OCI-LY7 (cell line): ENCODE measurements around the gene AOX1. TPM values are rescaled to one million over a fixed set of nuclear protein-coding genes. Genes with fewer than 3 reads are reported as not detected.

Experiments used
- BruUV-seq: library from RNA; stranded (reverse); fragments of 400-500 nt; replicated peaks from 2 replicates; lab custom pipeline; 2021; lab: Mats Ljungman, UMichigan
- CTCF ChIA-PET: fragments of 300-600 bp; sonication (Branson Sonifier 250); formaldehyde crosslinking; loops from one replicate; lab custom pipeline; 2022; ENCODE audit warnings: antibody characterized with exemption; ENCODE audit not compliant: unreplicated experiment; lab: Charles Lee
- POLR2A ChIA-PET: fragments of 300-600 bp; sonication (Branson Sonifier 250); formaldehyde crosslinking; loops from one replicate; lab custom pipeline; 2022; ENCODE audit warnings: antibody characterized with exemption; lab: Charles Lee
- DNase-seq: peaks from one replicate; pipeline ENCODE4 v3.0.0-alpha.2; 2015; ENCODE audit warnings: low spot score
- H2AFZ ChIP-seq: fragments of 200-600 bp; sonication (generic), shearing (Covaris generic); 2 replicates; pipeline ENCODE4 v1.6.1; 2014; ENCODE audit warnings: mild to moderate bottlenecking, antibody characterized with exemption, low read length, moderate library complexity
- H3K27ac ChIP-seq: fragments of 200-600 bp; sonication (generic); 2 replicates; pipeline ENCODE4 v1.5.1; 2014; ENCODE audit warnings: mixed run types, low read depth, mild to moderate bottlenecking, moderate library complexity, low read length, inconsistent platforms; ENCODE audit not compliant: poor library complexity, severe bottlenecking
- H3K36me3 ChIP-seq: fragments of 200-600 bp; sonication (generic); 2 replicates; pipeline ENCODE4 v1.6.1; 2014; ENCODE audit warnings: mild to moderate bottlenecking, antibody characterized with exemption, low read length, moderate library complexity, mixed read lengths; ENCODE audit not compliant: insufficient read depth
- H3K4me1 ChIP-seq: fragments of 200-600 bp; sonication (generic); 2 replicates; pipeline ENCODE4 v1.5.1; 2014; ENCODE audit warnings: mild to moderate bottlenecking, low read length; ENCODE audit not compliant: insufficient read depth, poor library complexity, severe bottlenecking
- H3K4me2 ChIP-seq: fragments of 200-600 bp; sonication (generic); 2 replicates; pipeline ENCODE4 v1.6.1; 2014; ENCODE audit warnings: mild to moderate bottlenecking, low read length
- H3K4me3 ChIP-seq: fragments of 200-600 bp; sonication (generic); 2 replicates; pipeline ENCODE4 v1.5.1; 2014; ENCODE audit warnings: mild to moderate bottlenecking, low read depth, low read length; ENCODE audit not compliant: poor library complexity, severe bottlenecking
- H3K79me2 ChIP-seq: fragments of 200-600 bp; sonication (generic); 2 replicates; pipeline ENCODE4 v1.6.1; 2016; ENCODE audit warnings: low read depth, mild to moderate bottlenecking, low read length, moderate library complexity, mixed read lengths; ENCODE audit not compliant: insufficient read depth
- H3K9me2 ChIP-seq: fragments of 200-600 bp; sonication (generic); 2 replicates; pipeline ENCODE4 v1.6.1; 2016; ENCODE audit warnings: mild to moderate bottlenecking, low read length, mixed read lengths; ENCODE audit not compliant: insufficient read depth
- H3K9me3 ChIP-seq: fragments of 200-600 bp; sonication (generic); 2 replicates; pipeline ENCODE4 v1.6.1; 2014; ENCODE audit warnings: mild to moderate bottlenecking, mixed run types, low read length, mixed read lengths
- H4K20me1 ChIP-seq: fragments of 200-600 bp; sonication (generic); 2 replicates; pipeline ENCODE4 v1.6.1; 2014; ENCODE audit warnings: mild to moderate bottlenecking, antibody characterized with exemption, low read length, moderate library complexity, mixed read lengths; ENCODE audit not compliant: insufficient read depth
- EZH2phosphoT487 ChIP-seq: fragments of 200-600 bp; sonication (generic); IDR thresholded peaks from 2 replicates; pipeline ENCODE4 v1.6.1; 2018; ENCODE audit warnings: low read depth, borderline replicate concordance, mild to moderate bottlenecking, mixed run types, antibody characterized with exemption, low read length, moderate library complexity, mixed read lengths
- intact Hi-C: fragments of 100-400 bp; cut with micrococcal nuclease; formaldehyde crosslinking; loops from one replicate; pipeline ENCODE4 v1.10.0; 2022; ENCODE audit not compliant: unreplicated experiment
- total RNA-seq, 2 experiments: library from RNA; depleted of rRNA in 1 of 2; stranded (reverse); fragments of >200 nt in 1 of 2; shearing (Covaris generic) in 1 of 2; gene quantifications; 2 replicates each; pipeline ENCODE4 v1.2.3, GENCODE V29; 2014 to 2022
- TF ChIP-seq, protein P1 (sequence below): fragments of 200-600 bp; sonication (generic); conservative IDR thresholded peaks from 2 replicates; pipeline ENCODE4 v1.5.1; 2014; ENCODE audit warnings: mild to moderate bottlenecking, antibody characterized with exemption, low read length, moderate library complexity, mixed read lengths

The AOX1 gene
- total RNA-seq, 2 experiments from 2014 or later, result 0.06 TPM; not detected in 1

DNA sequence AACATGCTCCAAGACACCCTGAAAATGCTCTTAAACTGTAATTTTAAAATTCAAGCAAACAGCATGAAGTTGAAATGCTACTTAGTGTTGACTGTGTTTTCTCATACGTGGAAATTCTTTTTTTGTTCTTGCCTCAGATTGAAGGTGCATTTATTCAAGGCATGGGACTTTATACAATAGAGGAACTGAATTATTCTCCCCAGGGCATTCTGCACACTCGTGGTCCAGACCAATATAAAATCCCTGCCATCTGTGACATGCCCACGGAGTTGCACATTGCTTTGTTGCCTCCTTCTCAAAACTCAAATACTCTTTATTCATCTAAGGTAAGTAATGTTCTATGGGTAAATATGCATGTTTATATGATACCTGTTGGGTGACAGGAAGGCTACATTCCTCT lies 82.7 kb downstream of the AOX1 start:
- no peak overlapping the region for H3K4me2 ChIP-seq
- BruUV-seq, result no TSS peak
- no peaks in the 10 kb centered on the region for H3K9me3 ChIP-seq
- no peaks in the 10 kb centered on the region for H3K36me3 ChIP-seq
- ChIA-PET CTCF (no interaction called here), POLR2A (no interaction called here)
- H3K27ac ChIP-seq, result no peak overlapping the region
- no peaks in the 10 kb centered on the region for H3K79me2 ChIP-seq
- H4K20me1 ChIP-seq, result no peaks in the 10 kb centered on the region
- H3K4me1 ChIP-seq, result peaks cover 5% of the 10 kb centered on the region
- no peak overlapping the region for H3K4me3 ChIP-seq
- H2AFZ ChIP-seq, result no peak overlapping the region
- TF ChIP-seq, protein P1, sequence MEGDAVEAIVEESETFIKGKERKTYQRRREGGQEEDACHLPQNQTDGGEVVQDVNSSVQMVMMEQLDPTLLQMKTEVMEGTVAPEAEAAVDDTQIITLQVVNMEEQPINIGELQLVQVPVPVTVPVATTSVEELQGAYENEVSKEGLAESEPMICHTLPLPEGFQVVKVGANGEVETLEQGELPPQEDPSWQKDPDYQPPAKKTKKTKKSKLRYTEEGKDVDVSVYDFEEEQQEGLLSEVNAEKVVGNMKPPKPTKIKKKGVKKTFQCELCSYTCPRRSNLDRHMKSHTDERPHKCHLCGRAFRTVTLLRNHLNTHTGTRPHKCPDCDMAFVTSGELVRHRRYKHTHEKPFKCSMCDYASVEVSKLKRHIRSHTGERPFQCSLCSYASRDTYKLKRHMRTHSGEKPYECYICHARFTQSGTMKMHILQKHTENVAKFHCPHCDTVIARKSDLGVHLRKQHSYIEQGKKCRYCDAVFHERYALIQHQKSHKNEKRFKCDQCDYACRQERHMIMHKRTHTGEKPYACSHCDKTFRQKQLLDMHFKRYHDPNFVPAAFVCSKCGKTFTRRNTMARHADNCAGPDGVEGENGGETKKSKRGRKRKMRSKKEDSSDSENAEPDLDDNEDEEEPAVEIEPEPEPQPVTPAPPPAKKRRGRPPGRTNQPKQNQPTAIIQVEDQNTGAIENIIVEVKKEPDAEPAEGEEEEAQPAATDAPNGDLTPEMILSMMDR, result no peak
- no peak for TF ChIP-seq EZH2phosphoT487
- no peak for DNase-seq
- intact Hi-C loops, result no loop called here
- H3K9me2 ChIP-seq, result no peaks in the 10 kb centered on the region

DNA sequence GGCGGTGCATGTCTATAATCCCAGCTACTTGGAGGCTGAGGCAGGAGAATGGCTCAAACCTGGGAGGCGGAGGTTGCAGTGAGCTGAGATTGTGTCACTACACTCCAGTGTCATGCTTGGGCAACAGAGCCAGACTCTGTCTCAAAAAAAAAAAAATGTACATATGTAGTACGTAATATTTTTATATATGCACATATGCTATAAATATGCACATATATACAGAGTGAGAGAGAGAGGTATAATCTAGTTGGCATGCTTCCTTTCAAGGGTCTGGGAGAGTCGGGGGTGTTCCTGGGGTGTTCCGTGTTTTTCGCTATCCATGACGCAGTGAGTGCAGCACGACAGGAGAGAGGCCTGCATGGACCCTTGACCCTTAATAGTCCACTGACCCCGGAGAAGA lies 83.5 kb downstream of the AOX1 start:
- H3K4me3 ChIP-seq, result no peak overlapping the region
- H3K4me1 ChIP-seq, result peaks cover 5% of the 10 kb centered on the region
- H3K36me3 ChIP-seq, result no peaks in the 10 kb centered on the region
- no peaks in the 10 kb centered on the region for H4K20me1 ChIP-seq
- H3K9me3 ChIP-seq, result no peaks in the 10 kb centered on the region
- DNase-seq, result no peak
- H2AFZ ChIP-seq, result no peak overlapping the region
- H3K79me2 ChIP-seq, result no peaks in the 10 kb centered on the region
- no peak overlapping the region for H3K27ac ChIP-seq
- intact Hi-C loops, result no loop called here
- no peak for TF ChIP-seq EZH2phosphoT487
- TF ChIP-seq, protein P1, result no peak
- ChIA-PET CTCF (no interaction called here), POLR2A (no interaction called here)
- H3K4me2 ChIP-seq, result no peak overlapping the region
- H3K9me2 ChIP-seq, result no peaks in the 10 kb centered on the region
- no TSS peak for BruUV-seq

DNA sequence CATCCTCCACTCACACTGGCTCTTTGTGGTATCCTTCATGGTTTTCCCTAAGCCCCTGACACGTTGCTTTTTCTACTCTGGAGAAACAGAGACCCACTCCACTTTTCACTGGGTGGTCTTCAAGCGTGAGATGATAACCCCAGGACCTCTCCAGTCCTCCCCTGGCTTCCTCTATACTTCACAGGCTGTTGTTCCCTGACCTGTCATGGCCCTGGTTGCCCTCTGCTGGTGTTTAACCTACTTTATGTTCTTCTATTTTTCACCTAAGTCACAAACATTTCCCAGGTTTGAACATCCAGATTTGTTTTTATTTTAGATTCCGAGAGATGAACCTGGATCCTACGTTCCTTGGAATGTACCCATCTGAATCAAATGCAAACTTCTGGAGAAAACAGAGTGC lies 84.5 kb downstream of the AOX1 start:
- Histone ChIP-seq H3K27ac (no peak overlapping the region), H3K4me2 (no peak overlapping the region), H3K9me3 (no peaks in the 10 kb centered on the region), H3K4me3 (no peak overlapping the region), H4K20me1 (no peaks in the 10 kb centered on the region), H3K79me2 (no peaks in the 10 kb centered on the region), H3K9me2 (no peaks in the 10 kb centered on the region), H3K4me1 (peaks cover 5% of the 10 kb centered on the region), H2AFZ (no peak overlapping the region), H3K36me3 (no peaks in the 10 kb centered on the region)
- CTCF ChIA-PET, result no interaction called here
- no TSS peak for BruUV-seq
- no peak for TF ChIP-seq EZH2phosphoT487
- TF ChIP-seq, protein P1, result peak; percentile 51
- DNase-seq, result peak; percentile 14
- POLR2A ChIA-PET, result no interaction called here
- intact Hi-C loops, result no loop called here
